ENCODE measurements around the gene CHSY1.

DNA sequence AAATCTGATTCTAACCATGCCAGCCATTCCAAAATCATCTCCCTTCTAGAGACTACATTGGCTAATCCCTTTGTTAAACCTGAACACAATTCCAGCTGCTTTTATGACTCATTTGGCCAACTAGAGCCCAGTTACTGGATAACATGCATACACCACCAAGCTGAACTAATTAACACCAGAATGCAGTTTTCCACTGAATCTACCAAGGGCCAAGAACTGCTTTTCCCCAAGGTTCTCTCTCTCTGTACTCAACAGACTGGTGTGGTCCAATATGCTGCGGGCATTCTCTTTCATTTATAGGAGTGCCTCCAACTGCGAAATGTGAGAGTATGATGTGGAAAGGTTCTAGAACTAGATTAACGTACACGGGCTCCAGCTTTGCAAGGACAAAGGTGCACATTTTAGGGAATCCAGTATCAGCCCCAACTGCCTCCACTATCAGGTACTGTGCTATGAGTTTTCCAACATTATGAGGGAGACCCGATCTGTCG lies 1.5 kb downstream of the CHSY1 start:
- TF ChIP-seq ZNF3 (CRISPR knock-in tag; IDR thresholded peaks at IDR 0.05), result no peak
- no peak for TF ChIP-seq HDAC6 (IDR thresholded peaks at IDR 0.05; ENCODE audit: low read depth, low read length)
- no peak for TF ChIP-seq ZNF234 (CRISPR knock-in tag; conservative IDR thresholded peaks at IDR 0.05)
- TF ChIP-seq, protein P1, sequence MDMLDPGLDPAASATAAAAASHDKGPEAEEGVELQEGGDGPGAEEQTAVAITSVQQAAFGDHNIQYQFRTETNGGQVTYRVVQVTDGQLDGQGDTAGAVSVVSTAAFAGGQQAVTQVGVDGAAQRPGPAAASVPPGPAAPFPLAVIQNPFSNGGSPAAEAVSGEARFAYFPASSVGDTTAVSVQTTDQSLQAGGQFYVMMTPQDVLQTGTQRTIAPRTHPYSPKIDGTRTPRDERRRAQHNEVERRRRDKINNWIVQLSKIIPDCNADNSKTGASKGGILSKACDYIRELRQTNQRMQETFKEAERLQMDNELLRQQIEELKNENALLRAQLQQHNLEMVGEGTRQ (IDR thresholded peaks at IDR 0.05; ENCODE audit: low read depth, low read length), result no peak
- TF ChIP-seq, protein P1 (CRISPR knock-in tag; IDR thresholded peaks at IDR 0.05; ENCODE audit: borderline replicate concordance), result no peak
- TF ChIP-seq CBFB (CRISPR knock-in tag; IDR thresholded peaks at IDR 0.05), result no peak
- no peak for TF ChIP-seq HOXA9 (CRISPR knock-in tag; IDR thresholded peaks at IDR 0.05; ENCODE audit: borderline replicate concordance)
- TF ChIP-seq POLR2A (IDR thresholded peaks at IDR 0.05; ENCODE audit: insufficient read depth in 1 of 2, low read depth in 2 of 2, low read length in 2 of 2), result no peak
- TF ChIP-seq, protein P2, sequence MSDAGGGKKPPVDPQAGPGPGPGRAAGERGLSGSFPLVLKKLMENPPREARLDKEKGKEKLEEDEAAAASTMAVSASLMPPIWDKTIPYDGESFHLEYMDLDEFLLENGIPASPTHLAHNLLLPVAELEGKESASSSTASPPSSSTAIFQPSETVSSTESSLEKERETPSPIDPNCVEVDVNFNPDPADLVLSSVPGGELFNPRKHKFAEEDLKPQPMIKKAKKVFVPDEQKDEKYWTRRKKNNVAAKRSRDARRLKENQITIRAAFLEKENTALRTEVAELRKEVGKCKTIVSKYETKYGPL (CRISPR knock-in tag; IDR thresholded peaks at IDR 0.05), result no peak
- TF ChIP-seq, protein P3, sequence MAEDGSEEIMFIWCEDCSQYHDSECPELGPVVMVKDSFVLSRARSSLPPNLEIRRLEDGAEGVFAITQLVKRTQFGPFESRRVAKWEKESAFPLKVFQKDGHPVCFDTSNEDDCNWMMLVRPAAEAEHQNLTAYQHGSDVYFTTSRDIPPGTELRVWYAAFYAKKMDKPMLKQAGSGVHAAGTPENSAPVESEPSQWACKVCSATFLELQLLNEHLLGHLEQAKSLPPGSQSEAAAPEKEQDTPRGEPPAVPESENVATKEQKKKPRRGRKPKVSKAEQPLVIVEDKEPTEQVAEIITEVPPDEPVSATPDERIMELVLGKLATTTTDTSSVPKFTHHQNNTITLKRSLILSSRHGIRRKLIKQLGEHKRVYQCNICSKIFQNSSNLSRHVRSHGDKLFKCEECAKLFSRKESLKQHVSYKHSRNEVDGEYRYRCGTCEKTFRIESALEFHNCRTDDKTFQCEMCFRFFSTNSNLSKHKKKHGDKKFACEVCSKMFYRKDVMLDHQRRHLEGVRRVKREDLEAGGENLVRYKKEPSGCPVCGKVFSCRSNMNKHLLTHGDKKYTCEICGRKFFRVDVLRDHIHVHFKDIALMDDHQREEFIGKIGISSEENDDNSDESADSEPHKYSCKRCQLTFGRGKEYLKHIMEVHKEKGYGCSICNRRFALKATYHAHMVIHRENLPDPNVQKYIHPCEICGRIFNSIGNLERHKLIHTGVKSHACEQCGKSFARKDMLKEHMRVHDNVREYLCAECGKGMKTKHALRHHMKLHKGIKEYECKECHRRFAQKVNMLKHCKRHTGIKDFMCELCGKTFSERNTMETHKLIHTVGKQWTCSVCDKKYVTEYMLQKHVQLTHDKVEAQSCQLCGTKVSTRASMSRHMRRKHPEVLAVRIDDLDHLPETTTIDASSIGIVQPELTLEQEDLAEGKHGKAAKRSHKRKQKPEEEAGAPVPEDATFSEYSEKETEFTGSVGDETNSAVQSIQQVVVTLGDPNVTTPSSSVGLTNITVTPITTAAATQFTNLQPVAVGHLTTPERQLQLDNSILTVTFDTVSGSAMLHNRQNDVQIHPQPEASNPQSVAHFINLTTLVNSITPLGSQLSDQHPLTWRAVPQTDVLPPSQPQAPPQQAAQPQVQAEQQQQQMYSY (CRISPR knock-in tag; IDR thresholded peaks at IDR 0.05), result no peak

All from HepG2 (cell line).